AG04449 (cell line): ENCODE measurements around the gene SV2B.

Experiments
- CTCF ChIA-PET: fragments of 350-600 bp; formaldehyde crosslinking; extraction: SDS; loops from one replicate; lab custom pipeline; 2021; ENCODE audit warnings: antibody characterized with exemption; lab: Yijun Ruan, JAX
- POLR2A ChIA-PET: fragments of 400-600, 350-600 bp; formaldehyde crosslinking; extraction: SDS; loops from one replicate; lab custom pipeline; 2020; ENCODE audit warnings: antibody characterized with exemption, inconsistent platforms; lab: Yijun Ruan, JAX
- DNase-seq: peaks from one replicate; pipeline ENCODE4 v3.0.0-alpha.2; 2010; ENCODE audit warnings: low read depth, low spot score
- H3K4me3 ChIP-seq: 2 replicates; pipeline ENCODE4 v1.5.1; 2011; ENCODE audit warnings: low read depth, mild to moderate bottlenecking, control low read depth, low read length
- TF ChIP-seq, protein P1 (sequence below): IDR thresholded peaks from one replicate; pipeline ENCODE4 v1.5.1; 2011; ENCODE audit warnings: mild to moderate bottlenecking, moderate library complexity, low read length, control low read depth, inconsistent platforms; ENCODE audit not compliant: insufficient read depth; ENCODE audit errors: missing control alignments

Gene SV2B

DNA sequence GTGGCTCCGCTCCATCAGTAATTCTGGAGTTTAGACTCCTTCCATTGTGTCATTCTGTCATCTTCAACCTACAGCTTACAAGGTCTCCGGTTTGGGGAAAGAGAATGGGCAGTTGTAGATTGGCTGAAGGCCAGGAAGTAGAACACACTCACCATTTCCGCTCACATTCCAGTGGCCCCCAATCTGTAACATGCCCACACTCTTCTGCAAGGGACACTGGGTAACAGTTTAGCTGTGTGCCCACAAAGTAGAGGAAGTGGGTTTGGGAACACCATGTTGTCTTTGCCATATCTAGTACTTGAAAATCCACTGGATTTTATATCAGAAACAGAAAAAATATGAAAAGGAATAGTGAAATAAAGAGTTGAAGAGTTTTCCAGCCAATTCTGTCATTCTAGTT is 153.5 kb downstream of the SV2B start:
- CTCF ChIA-PET = interaction anchor here (0.8 to 1.8 kb wide), 4 partner anchors 15 to 204 kb away, joined by 3 to 5 read pairs (median 3); no protein-coding TSS in a partner anchor
- no peak for DNase-seq
- POLR2A ChIA-PET = no interaction called here
- no peak overlapping the region for H3K4me3 ChIP-seq
- TF ChIP-seq, protein P1, sequence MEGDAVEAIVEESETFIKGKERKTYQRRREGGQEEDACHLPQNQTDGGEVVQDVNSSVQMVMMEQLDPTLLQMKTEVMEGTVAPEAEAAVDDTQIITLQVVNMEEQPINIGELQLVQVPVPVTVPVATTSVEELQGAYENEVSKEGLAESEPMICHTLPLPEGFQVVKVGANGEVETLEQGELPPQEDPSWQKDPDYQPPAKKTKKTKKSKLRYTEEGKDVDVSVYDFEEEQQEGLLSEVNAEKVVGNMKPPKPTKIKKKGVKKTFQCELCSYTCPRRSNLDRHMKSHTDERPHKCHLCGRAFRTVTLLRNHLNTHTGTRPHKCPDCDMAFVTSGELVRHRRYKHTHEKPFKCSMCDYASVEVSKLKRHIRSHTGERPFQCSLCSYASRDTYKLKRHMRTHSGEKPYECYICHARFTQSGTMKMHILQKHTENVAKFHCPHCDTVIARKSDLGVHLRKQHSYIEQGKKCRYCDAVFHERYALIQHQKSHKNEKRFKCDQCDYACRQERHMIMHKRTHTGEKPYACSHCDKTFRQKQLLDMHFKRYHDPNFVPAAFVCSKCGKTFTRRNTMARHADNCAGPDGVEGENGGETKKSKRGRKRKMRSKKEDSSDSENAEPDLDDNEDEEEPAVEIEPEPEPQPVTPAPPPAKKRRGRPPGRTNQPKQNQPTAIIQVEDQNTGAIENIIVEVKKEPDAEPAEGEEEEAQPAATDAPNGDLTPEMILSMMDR = no peak

DNA sequence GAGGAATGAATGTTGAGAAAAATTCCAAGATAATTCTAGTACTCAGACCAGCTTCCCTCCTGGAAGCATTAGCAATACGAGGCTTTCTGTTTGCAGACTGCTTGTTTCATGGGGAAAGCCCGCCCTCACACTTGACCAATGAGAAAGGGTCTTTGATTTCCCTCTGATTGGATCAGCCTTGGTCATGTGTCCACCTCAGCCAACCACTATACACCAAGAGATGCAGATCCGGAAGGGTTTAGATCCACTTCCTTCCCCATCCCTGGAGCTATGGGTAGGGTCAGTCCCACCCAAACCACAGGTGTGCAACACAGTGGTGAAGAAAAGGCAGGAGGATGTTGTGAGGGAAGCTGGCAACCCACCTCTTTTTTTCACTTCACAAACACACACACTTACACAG is 154.7 kb downstream of the SV2B start:
- POLR2A ChIA-PET = no interaction called here
- TF ChIP-seq, protein P1 = no peak
- no peak overlapping the region for H3K4me3 ChIP-seq
- CTCF ChIA-PET = interaction anchor here (0.9 to 1.8 kb wide), 7 partner anchors 10 to 298 kb away, joined by 3 to 6 read pairs (median 4); no protein-coding TSS in a partner anchor
- DNase-seq = no peak

DNA sequence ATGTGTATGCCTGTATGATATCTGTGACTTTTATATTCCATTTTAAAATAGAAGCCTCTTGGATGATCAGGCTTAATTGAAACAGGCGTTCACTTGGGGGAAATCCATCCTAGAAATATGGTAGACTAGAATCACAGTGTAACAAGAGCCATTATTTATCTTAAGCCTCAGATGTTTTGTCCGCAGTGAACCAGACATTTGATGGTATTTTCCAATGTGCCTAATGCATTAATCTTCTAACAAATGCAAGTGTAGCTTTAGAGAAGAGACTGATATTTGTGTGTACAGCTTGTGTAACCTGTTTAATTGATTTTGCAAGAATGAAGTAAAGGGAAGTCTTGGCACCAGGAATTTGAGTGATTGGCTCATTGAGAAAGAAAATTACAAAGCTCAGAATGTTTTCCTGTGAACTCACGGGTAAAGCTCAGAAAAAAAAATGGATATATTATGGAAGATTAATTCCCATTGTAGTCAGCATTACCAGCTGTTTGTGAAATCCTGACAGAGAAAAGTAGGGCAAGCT is 155.7 kb downstream of the SV2B start:
- CTCF ChIA-PET = interaction anchor here (1.0 to 5.2 kb wide), 3 partner anchors 11 to 299 kb away, joined by 3 to 21 read pairs (median 4); no protein-coding TSS in a partner anchor
- no peak overlapping the region for H3K4me3 ChIP-seq
- TF ChIP-seq, protein P1 = no peak
- POLR2A ChIA-PET = no interaction called here
- DNase-seq = no peak

DNA sequence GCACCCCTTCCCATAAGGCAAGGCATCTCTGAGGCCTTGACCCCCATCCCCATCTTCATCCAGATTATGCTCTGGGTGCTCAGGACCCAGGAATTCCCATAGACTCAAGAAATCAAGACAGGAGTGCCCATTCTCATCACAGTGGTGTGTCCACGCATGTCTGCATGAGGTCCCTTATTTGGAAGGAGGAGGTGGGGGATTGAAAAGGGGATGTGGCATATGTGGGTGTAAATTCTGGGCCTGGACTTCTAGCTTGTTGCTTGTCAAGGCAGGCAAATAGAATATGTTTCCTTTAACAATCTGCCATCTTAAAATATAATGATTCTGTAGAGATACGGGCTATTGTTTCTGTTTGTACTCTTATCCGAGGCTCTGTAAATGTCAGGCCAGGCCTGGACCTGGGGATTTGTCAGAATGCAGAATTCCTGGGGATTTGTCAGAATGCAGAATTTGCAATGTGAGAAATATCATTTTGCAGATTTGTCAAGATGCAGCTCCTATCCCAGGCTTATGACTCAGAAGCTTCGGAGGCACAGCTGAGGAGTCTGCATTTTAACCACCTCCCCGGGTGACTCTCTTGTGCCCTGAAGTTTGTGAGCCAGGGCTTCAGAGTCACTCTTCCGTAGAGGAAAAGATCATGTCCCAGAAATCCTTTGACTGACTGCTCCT is 157.8 kb downstream of the SV2B start:
- CTCF ChIA-PET = interaction anchor here (1.3 to 5.2 kb wide), 5 partner anchors 11 to 208 kb away, joined by 3 to 21 read pairs (median 4); no protein-coding TSS in a partner anchor
- DNase-seq = no peak
- H3K4me3 ChIP-seq = no peak overlapping the region
- POLR2A ChIA-PET = no interaction called here
- TF ChIP-seq, protein P1 = no peak

DNA sequence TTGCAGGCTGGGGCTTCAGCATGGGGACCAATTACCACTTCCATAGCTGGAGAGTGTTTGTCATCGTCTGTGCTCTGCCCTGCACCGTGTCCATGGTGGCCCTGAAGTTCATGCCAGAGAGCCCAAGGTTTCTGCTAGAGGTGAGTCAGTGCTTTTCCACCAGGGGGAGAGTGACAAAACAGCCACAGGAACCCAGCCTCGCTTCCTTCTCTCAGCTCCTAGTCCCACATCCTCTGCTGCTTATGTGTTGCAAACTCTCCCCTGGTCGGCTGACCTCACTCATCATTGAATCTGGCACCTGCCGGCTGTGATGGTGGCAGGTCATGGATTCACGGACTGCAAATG is 158.3 kb downstream of the SV2B start:
- ChIA-PET POLR2A (no interaction called here), CTCF (interaction anchor here (1.3 to 5.2 kb wide), 5 partner anchors 10 to 209 kb away, joined by 3 to 21 read pairs (median 4); no protein-coding TSS in a partner anchor)
- H3K4me3 ChIP-seq = no peak overlapping the region
- no peak for DNase-seq
- TF ChIP-seq, protein P1 = no peak

DNA sequence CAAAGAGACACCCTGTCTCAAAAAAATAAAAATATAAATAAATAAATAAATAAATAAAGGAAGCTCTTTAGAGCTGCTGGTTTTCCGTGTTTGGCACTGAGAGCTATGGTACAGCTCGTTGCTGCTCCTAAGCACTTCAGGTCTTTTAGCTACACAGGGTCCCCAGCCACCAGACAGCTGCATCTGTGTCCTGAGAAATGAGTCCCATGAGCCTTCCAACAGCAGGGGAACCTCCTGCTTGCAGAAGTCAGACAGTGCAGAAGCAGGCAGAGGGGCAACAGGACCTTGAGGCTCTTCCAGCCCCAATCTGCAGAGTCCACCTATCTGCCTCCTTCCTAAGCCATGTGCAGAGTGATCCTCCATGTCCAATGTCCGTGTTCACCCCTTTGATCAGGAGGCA is 159.0 kb downstream of the SV2B start:
- no peak for DNase-seq
- ChIA-PET CTCF (interaction anchor here (1.3 to 5.2 kb wide), 4 partner anchors 10 to 209 kb away, joined by 3 to 21 read pairs (median 5); no protein-coding TSS in a partner anchor), POLR2A (no interaction called here)
- TF ChIP-seq, protein P1 = no peak
- H3K4me3 ChIP-seq = no peak overlapping the region
